Esophagus squamous epithelium (tissue), 5 donors: ENCODE measurements around the gene GABARAPL2. TPM values are rescaled to one million over a fixed set of nuclear protein-coding genes. Genes with fewer than 3 reads are reported as not detected.

Experiments
- DNase-seq: peaks from one replicate; lab custom pipeline; 2025; lab: John Stamatoyannopoulos, UW
- H3K27ac ChIP-seq, 4 donors: fragments of 200-600 bp; sonication (generic); one replicate each; pipeline ENCODE4 v1.5.1; 2016 to 2019; ENCODE audit warnings: mild to moderate bottlenecking in 1 of 4
- H3K27me3 ChIP-seq, 4 donors: fragments of 200-600 bp; sonication (generic); 1 replicate in 3 of 4; 2 replicates in 1 of 4; pipeline versions ENCODE4 v1.5.1 to v1.6.0; 2017 to 2021; ENCODE audit warnings: antibody characterized with exemption in 1 of 4
- H3K36me3 ChIP-seq, 3 donors: fragments of 200-600 bp; sonication (generic); one replicate each; pipeline ENCODE4 v1.5.1; 2016 to 2019
- H3K4me1 ChIP-seq, 3 donors: fragments of 200-600 bp; sonication (generic); one replicate each; pipeline ENCODE4 v1.5.1; 2017 to 2019
- H3K4me3 ChIP-seq, 4 donors: fragments of 200-600 bp; sonication (generic); 1 replicate in 3 of 4; 2 replicates in 1 of 4; pipeline ENCODE4 v1.5.1; 2016 to 2019; ENCODE audit warnings: mild to moderate bottlenecking in 2 of 4, moderate library complexity in 1 of 4
- H3K9me3 ChIP-seq, 3 donors: fragments of 200-600 bp; sonication (generic); one replicate each; pipeline ENCODE4 v1.5.1; 2016 to 2019
- POLR2A ChIP-seq, 4 donors: fragments of 450-650 bp; IDR thresholded peaks; one replicate each; pipeline ENCODE4 v1.6.1; 2017; ENCODE audit warnings: antibody characterized with exemption in 4 of 4, mild to moderate bottlenecking in 4 of 4, moderate library complexity in 3 of 4
- WGBS, 2 donors: methylation state at CpG; one replicate each; pipeline ENCODE4 v1.1.5; 2018; 5-methylcytosine and 5-hydroxymethylcytosine counted together
- intact Hi-C: fragments of 100-400 bp; cut with DNase I; formaldehyde crosslinking; loops from one replicate; pipeline ENCODE4 v1.15.0; 2022
- total RNA-seq, 4 donors: library from RNA; depleted of rRNA; stranded (reverse); fragments of >200 nt; gene quantifications; one replicate each; pipeline ENCODE4 v1.1.0, GENCODE V29; 2016
- TF ChIP-seq, protein P1 (sequence below), 6 experiments: fragments of 450-650 bp in 4 of 6; fragments of 200-600 bp in 2 of 6; sonication (generic) in 2 of 6; IDR thresholded peaks; one replicate each; pipeline ENCODE4 v1.5.1; 2016 to 2019; ENCODE audit warnings: antibody characterized with exemption in 6 of 6, mild to moderate bottlenecking in 4 of 6, moderate library complexity in 4 of 6
- donor health status: DM: yes; HTN: yes; CAD: no.

GABARAPL2 gene
- total RNA-seq, 4 donors from 2014 or later: 47.4 to 75.0 (median 65.2) TPM

DNA sequence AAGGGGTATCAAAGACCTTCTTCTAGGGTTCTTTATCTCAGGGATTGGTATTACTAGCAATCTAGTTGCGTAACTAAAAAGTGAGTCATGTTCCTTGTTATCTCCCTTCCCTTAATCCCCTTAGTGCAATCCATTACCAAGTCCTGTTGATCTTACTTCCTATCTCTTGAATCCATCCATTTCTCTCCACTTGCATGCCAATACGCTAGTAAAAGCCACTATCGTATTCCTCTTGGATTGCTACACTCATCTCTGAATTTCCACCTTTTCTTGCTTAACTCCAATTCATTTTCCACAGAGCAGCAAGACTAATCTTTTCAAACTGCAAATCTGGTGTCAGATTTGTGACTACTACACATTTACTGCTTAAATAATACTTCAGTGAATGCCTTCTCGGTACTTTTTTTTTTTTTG is 58.7 kb downstream of the GABARAPL2 start:
- H3K4me1 ChIP-seq: peaks cover 7 to 40% (median 15%) of the 10 kb centered on the region in 3 donors
- no peak overlapping the region for H3K4me3 ChIP-seq
- intact Hi-C loops: no loop called here
- DNase-seq: no peak
- H3K36me3 ChIP-seq: peaks cover 21 to 53% (median 32%) of the 10 kb centered on the region in 3 donors
- no peak for TF ChIP-seq POLR2A (IDR thresholded peaks at IDR 0.05)
- TF ChIP-seq, protein P1, sequence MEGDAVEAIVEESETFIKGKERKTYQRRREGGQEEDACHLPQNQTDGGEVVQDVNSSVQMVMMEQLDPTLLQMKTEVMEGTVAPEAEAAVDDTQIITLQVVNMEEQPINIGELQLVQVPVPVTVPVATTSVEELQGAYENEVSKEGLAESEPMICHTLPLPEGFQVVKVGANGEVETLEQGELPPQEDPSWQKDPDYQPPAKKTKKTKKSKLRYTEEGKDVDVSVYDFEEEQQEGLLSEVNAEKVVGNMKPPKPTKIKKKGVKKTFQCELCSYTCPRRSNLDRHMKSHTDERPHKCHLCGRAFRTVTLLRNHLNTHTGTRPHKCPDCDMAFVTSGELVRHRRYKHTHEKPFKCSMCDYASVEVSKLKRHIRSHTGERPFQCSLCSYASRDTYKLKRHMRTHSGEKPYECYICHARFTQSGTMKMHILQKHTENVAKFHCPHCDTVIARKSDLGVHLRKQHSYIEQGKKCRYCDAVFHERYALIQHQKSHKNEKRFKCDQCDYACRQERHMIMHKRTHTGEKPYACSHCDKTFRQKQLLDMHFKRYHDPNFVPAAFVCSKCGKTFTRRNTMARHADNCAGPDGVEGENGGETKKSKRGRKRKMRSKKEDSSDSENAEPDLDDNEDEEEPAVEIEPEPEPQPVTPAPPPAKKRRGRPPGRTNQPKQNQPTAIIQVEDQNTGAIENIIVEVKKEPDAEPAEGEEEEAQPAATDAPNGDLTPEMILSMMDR (IDR thresholded peaks at IDR 0.05): no peak
- H3K27me3 ChIP-seq: no peaks in the 10 kb centered on the region
- peak overlapping the region in 1 of 4 donors; percentile 21 for H3K27ac ChIP-seq
- no peaks in the 10 kb centered on the region for H3K9me3 ChIP-seq
- 76 to 82% methylated on average over 4 of the region's 4 CpGs for WGBS, 2 donors

DNA sequence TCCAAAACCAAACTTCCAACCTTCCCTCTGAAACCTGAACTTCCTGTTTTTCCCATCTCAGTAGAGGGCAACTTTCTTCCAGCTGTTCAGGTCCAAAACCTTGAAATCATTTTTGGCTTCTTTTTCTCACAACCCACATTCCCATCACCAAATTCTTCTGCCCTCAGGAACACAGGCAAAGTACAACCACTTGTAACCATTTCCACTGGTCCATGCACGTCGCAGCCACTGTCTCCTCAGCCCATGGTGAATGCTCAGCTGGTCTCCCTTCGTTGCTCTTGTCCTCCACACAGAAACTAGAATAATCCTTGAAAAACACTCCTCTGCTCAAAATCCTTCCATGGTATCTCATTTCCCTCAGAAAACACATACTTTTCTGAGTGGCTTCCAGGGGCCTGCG is 60.6 kb downstream of the GABARAPL2 start:
- intact Hi-C loops: no loop called here
- no peak for DNase-seq
- H3K4me1 ChIP-seq: peaks cover 7 to 23% (median 10%) of the 10 kb centered on the region in 3 donors
- TF ChIP-seq POLR2A (IDR thresholded peaks at IDR 0.05): no peak
- TF ChIP-seq, protein P1 (IDR thresholded peaks at IDR 0.05): no peak
- no peak overlapping the region for H3K4me3 ChIP-seq
- H3K27ac ChIP-seq: no peak overlapping the region
- peaks cover 22 to 67% (median 48%) of the 10 kb centered on the region in 3 donors for H3K36me3 ChIP-seq
- H3K9me3 ChIP-seq: no peaks in the 10 kb centered on the region
- WGBS, 2 donors: 87 to 93% methylated on average over 4 of the region's 4 CpGs
- no peaks in the 10 kb centered on the region for H3K27me3 ChIP-seq

Other genes starting within 250 kb of the GABARAPL2 start
- gene CFDP1, start 132.9 kb upstream of the GABARAPL2 start, total RNA-seq: 10 to 100 TPM; 32.8 to 55.8 (median 45.7) TPM
- 10 to 100 TPM; 11.6 to 19.8 (median 14.6) TPM for gene TMEM170A, start 101.7 kb upstream of the GABARAPL2 start, total RNA-seq
- 1 to 10 TPM in 3 of 4 donors, under 1 TPM in 1; 0.97 to 6.9 (median 4.2) TPM for gene CHST6, start 70.9 kb upstream of the GABARAPL2 start, total RNA-seq
- gene CHST5, start 30.3 kb upstream of the GABARAPL2 start, total RNA-seq: under 1 TPM in 1 of 4 donors, not detected in 3; 0.19 TPM
- 1 to 10 TPM; 1.2 to 4.2 (median 1.9) TPM for gene TMEM231, start 10.1 kb upstream of the GABARAPL2 start, total RNA-seq
- 10 to 100 TPM; 17.9 to 35.2 (median 25.3) TPM for gene ADAT1, start 56.9 kb downstream of the GABARAPL2 start, total RNA-seq
- gene KARS1, start 81.3 kb downstream of the GABARAPL2 start, total RNA-seq: 100 to 1,000 TPM in 3 of 4 donors, 10 to 100 TPM in 1; 85.7 to 130 (median 123) TPM
- gene TERF2IP, start 81.4 kb downstream of the GABARAPL2 start, total RNA-seq: 10 to 100 TPM; 32.8 to 42.3 (median 36.3) TPM
- not detected for gene CPHXL2, start 110.6 kb downstream of the GABARAPL2 start, total RNA-seq
- gene DUXB, start 135.1 kb downstream of the GABARAPL2 start, total RNA-seq: not detected
- gene CPHXL, start 160.1 kb downstream of the GABARAPL2 start, total RNA-seq: not detected